HG03139 (cell line): ENCODE results near the gene KRTAP5-7.

Experiments
- ATAC-seq: cut with Tn5 transposase; IDR thresholded peaks from one replicate; pipeline ENCODE4 v1.9.1; 2021; ENCODE audit not compliant: unreplicated experiment

Gene KRTAP5-7

DNA sequence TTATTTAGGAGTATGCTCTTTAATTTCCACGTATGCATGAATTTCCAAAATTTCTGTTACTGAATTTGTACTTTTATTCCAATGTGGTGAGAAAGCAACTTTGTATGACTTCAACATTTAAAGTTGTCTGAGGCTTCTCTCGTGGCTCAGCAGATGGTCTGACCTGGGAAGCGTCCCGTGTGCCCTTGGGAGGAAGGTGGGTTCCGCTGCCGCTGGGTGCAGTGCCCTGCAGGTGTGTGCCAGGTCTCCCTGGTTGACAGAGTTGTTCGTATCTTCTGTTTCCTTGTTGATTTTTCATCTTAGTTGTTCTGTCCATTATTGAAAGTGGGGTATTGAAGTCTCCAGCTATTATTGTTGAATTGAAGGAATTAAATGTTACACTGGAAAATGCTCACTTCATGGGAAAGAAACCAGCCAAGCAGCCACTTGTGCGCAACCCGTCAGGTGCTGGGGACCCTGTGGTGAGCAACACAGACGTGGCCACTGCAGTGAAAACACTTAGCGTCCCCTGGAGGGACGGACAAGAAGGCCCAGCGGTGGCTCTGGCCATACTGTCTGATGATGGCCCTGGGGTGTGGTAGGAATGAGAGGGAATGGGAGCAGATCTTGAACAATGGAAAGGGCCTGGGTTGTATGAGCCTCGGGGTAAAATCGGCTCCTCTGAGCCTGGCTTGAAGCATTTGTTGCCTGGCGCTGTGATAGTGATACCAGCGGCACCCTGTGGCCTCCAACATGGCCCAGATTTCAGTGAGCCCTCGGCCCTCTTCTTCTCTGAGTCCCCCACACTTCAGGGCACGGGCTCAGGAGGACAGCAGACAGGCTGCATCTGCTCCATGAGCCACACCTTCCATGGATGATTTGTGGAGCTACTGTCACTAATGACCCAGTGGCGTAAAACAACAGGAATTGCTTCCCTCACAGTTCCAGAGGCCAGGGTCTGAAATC is 31.5 kb upstream of the KRTAP5-7 start:
- no peak for ATAC-seq

DNA sequence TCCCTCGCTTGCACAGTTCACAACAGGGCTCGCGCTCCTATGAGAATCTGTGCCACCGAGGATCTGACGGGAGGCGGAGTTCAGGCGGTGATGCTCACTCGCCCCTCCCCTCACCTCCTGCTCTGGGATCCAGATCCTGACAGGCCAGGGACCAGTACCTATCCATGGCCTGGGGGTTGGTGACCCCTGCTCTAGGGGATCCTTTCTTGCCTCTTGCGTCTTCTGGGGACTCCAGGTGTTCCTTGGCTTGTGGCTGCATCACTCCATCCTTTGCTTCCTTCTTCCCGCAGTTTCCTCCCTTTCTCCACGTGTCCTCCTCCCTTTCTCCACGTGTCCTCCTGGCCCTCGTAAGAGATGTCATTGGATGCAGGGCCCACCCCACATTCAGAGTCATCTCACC is 30.6 kb upstream of the KRTAP5-7 start:
- no peak for ATAC-seq

DNA sequence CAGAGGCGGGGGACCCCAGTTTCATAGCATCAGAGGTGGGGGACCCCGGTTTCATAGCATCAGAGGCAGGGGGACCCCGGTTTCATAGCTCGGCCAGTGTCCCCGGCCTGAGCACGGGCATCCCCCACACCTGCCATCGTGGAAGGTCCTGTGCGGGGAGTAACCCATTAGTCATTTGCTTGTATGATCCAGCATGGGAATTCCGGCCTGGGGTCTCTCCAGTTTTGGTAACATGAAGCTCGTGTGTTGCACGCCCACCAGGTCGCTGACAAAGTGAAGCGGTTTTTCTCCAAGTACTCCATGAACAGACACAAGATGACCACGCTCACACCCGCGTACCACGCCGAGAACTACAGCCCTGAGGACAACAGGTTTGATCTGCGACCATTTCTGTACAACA is 29.0 kb upstream of the KRTAP5-7 start:
- ATAC-seq: no peak

DNA sequence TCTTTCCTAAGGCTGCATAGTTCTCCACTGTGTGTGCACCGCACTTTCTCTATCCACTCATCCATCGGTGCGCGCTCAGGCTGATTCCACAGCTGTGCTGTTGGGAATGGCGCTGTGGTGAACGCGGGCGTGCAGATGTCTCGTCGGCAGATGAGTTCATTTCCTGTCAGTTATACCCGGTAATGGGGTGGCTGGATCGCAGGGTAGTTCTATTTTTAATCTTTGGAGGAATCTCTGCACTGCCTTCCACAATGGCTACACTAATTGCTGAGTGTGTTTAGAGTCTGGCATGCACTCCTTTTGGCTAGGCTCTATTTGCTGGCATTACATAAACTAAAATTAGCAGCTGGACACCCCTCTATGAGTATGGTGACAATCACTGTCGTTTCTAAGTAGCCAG is 27.9 kb upstream of the KRTAP5-7 start:
- ATAC-seq: no peak

DNA sequence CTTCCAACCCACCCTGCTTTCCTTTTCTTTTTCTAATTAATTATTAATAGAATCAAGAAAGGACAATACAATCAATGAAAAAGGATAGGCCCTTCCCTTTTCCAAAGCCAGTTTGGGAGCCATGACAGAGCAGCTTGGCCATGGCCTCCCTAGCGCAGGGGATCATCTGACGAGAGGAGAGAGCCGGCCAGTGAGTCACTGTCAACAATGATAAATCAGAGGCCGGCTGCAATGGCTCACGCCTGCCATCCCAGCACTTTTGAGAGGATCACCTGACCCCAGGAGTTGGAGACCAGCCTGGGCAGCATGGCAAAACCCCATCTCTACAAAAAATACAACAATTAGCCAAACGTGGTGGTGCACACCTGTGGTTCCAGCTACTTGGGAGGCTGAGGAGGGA is 27.5 kb upstream of the KRTAP5-7 start:
- ATAC-seq: no peak

DNA sequence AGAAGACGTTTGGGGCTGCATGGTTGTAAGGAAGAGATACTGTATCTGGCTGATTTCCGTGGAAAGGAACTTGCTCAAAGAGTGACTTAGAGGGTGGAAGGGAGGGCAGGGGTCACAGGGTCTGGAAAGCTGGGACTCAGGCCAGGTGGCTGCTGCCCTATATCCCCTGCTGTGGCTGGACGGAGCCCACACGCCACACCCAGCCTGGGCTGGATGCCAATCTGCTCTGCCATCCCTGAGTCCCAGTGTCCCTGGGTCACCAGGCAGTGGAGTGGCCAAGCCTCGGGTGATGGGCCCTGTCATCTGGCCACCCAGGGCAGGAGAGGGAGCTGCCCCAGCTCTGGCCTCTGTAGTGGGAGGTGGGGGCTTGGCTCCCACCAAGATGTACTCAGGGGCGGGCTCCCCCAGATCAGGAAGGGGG is 26.5 kb upstream of the KRTAP5-7 start:
- ATAC-seq: no peak

DNA sequence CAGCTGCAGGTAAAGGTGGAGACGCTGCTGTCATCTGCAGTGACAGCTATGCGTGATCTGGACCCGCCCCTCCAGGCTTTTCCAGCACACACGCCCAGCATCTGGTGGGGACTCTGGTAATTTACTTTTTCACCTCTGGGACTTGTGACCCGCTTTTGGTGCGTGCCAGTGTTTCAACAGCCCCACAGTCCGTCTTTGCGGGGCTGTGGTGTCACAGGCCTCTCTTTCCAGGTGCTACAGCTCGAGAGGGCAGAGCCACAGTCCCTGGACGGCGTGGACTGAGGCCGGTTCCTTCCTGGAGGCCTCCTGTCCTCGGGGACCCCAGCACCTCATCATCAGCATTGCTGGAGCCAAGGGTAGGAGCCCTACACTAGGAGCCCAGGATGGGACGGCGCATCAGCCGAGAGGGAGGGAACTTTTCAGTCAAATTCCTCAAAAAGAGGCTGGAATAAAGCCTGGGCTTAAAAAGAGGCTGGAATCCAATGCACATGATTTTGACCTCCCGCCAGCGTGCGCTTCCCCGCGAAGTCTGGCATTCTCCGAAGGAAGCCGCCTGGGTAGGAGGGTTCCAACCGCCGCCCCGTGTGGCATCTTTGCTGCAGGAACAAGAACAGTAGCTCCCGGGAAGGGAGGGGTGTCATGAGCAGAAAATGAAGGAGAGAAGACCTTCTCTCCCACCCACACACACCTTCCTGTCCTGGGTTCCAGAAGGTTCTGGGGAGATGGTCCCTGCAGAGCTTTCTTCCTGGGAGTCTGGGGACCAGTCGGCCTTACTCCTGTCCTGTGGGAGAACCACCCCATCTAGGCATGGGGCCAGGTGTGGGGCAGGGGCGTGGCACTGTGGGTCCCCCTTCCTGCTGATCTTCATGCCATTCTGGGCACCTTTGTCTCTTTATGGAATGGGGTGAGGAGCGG is 25.7 kb upstream of the KRTAP5-7 start:
- no peak for ATAC-seq

DNA sequence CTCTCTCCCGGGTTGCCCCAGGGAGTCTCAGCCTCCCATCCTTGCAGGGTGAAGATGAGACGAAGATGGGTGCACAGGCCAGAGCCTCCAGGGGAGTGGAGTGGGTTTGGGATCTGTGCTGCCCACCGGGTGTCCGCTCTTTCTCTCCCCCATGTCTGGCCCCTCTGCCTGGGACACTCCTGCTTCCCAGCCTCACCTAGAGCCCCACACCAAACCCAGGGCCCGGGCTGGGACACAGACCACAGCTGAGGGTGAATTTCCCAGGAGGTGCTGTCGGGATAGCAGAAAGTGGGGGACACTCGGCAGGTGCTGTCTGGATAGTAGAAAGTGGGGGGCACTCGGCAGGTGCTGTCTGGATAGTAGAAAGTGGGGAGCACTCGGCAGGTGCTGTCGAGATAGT is 25.0 kb upstream of the KRTAP5-7 start:
- ATAC-seq: no peak

DNA sequence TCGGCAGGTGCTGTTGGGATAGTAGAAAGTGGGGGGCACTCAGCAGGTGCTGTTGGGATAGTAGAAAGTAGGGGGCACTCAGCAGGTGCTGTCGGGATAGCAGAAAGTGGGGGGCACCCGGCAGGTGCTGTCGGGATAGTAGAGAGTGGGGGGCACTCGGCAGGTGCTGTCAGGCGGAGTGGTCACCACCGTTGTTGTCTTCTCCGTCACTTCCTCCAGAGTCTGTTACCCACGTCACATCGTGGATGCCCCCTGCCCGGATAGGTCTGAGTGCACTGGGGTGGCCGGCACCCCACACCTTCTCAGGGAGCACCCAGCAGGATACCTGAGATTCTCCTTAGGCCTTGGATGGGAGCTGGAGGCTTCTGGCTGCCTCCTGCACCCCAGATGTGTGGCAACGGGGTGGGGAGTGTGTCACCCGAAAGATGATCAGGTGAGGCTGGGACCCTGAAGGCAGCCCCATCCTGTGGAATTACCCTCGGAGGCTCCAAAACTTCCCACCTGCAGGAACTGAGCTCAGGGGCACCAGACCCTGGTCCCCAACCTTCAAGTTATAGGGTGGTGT is 24.1 kb upstream of the KRTAP5-7 start:
- ATAC-seq: no peak

DNA sequence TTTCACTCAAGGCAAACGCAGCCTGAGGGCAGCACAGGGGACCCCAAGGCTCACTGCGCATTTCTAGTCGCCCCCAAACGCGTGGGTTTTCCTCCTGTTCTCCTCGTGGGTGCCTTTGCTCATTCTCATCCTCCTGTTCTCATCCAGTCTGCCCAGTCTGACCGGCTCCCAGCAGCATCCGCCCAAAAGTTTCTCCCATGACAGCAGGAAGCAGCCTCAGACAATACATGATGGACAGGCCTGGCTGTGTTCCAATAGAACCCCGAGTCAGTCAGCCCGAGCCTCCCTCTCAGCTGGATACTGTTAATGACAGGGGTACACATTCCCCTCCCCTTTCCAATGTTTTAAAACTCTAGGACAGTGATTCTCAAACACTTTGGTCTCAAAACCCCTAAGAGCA is 22.5 kb upstream of the KRTAP5-7 start:
- ATAC-seq: no peak

DNA sequence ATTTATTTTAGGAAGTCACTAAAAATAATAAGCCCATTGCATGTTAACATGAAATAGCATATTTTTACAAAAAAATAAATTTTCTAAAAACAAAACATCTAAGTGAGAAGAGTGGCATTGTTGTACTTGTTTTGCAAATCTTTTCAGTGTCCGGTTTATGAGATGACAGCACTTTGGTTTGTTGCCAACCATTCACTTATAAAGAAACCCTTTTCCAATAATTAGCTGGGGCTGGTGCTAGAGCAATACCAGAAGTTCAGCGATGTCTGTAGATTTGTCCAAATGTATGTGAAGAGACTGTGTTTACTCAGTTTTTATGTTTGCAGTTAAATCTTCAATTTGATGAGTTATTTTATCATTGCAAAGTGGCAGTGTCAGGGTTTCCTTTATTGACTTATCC is 22.1 kb upstream of the KRTAP5-7 start:
- no peak for ATAC-seq

DNA sequence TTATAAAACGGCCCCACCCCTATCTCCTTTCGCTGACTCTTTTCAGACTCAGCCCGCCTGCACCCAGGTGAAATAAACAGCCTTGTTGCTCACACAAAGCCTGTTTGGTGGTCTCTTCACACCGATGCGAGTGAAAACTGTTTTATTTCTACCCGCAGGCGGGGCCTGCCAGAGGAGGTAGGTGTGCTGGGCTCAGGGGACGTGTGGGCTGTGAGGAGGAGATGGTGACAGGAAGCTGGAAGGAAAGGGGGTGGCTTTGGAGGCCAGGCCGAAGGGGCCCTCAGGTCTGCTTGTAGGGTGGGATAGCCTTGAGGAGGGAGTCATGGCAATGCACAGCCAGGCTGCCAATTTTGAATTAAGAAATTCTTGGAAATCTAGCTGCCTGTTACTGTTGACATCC is 21.3 kb upstream of the KRTAP5-7 start:
- no peak for ATAC-seq

DNA sequence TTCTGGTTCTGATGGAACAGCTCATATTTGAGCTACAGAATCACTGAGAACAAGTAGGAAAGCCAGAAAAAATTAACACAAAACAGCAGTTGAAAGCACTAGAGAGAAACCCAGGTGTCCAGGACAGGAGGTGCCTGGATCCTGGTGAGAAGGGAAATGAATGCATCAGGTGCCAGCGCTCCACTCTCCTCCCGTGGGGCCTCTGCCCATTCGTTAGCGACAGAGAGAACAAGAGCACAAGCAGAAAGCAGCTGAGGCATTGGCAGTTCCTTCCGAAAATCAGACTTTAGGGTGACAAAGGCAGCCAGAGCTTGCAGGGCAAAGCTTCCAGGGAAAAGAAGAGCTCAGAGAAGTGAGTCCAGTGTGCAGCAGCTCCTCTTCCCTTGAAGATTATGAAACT is 20.0 kb upstream of the KRTAP5-7 start:
- ATAC-seq: no peak

DNA sequence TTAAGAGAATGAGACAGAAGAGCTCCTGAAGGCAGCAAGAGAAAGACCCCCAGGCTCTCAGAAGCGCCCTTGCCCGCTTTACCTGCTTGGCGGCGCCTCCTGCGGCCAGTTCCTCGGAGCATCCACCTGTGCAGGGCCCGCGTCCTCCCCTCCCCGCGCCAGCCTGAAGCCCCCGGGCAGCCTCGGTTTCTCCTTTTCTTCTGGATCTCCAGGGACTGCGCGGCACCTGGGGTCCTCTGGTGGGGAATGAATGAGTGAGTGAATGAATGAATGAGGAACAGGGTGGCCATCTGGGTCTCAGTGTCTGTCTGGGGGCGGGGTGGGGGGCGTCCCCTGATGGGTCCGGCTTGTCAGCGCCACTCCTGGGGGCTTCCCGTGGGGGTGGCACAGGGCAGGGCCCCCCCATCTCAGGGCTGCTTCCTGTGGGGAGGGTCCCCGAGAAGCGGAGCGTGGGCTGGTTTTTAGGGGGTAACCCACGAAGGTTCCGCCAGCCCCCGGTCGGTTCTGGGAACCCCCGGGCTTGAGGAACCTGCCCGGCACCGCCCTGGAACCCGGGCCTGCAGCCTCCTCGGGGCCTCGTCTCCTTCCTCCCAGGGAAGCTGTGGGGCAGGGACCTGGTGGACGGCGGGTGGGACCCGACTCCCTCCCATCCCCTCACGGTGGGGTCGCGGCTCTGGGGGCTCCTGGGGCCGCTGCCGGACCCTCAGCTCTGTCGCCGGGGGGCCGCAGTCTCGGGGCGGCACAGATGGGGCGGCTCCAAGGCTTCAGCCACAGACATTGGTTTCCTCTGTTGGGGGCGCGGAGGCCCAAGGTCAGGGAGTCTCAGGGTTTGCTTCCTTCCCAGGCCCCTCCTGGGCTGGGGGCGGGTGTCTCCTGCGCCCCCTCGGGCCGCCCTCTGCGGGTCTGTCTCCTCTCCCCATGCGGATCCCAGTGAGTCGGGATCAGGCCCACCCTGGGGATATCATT is 8.3 kb upstream of the KRTAP5-7 start:
- no peak for ATAC-seq

DNA sequence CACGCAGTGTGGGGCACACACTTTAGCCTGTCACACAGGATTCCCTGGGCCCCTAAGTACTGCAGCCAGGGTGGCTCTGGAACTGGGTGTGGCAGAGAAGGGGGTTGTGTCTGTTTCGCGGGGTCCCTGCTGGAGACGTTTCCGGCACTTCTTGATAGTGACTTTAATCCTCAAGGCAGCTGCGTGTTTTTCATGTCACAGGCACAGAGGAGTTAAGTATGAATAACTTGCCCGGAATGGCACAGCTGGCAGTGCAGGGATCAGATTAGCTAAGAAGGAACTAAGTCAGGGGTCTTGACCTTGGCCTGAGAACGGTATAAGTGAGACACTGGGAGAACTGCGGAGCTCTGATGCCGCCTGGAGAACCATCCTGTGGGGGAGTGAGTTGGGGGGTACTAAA is 7.5 kb upstream of the KRTAP5-7 start:
- no peak for ATAC-seq

DNA sequence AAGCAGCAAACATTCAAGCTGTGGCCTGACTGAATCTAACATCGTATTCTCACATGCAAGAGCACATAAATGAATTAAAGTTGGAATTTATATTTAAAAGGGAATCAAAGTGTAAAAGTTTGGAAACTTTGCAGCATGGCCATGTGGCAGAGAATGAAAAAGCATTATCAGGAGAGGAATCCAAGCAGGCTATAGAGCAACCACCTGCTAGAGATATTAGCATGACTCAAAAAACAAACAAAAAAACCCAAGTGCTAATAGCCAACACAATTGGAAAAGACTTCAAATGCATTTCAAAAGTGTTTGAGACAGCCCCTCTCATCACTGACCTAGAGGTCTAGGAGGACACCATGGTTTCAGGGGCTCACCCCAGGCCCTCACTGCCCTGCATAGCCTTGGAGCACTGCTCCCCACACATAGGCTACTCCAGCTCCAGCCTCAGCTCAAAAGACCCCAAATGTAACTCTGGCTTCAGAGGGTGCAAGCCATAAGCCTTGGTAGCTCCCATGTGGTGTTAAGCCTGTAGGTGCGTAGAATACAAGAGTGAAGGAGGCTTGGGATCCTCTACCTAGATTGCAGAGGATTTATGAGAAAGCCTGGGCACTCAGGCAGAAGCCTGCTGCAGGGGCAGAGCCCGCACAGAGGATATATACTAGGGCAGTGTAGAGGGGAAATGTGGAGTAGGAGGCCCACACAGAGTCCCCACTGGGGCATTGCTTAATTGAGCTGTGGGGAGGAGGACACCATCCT is 1.7 kb upstream of the KRTAP5-7 start:
- no peak for ATAC-seq

DNA sequence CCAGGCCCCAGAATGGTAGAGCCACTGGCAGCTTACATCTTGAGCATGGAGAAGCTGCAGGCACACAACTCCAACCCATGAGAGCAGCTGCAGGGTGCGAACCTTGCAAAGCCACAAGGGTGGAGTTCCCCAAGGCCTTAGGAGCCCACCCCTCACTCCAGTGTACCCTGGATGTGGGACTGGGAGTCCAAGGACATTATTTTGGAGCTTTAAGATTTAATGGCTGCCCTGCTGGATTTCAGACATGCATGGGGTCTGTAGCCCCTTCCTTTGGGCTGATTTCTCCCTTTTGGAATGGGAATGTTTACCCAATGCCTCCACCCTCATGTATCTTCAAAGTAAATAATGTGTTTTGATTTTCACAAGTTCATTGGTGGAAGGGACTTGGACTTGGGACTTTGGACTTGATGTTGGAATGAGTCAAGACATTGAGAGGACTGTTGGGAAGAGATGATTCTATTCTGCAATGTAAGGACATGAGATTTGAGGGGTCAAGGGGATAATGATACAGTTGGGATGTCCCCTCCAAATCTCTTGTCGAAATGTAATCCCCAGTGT is 1.1 kb upstream of the KRTAP5-7 start:
- no peak for ATAC-seq

DNA sequence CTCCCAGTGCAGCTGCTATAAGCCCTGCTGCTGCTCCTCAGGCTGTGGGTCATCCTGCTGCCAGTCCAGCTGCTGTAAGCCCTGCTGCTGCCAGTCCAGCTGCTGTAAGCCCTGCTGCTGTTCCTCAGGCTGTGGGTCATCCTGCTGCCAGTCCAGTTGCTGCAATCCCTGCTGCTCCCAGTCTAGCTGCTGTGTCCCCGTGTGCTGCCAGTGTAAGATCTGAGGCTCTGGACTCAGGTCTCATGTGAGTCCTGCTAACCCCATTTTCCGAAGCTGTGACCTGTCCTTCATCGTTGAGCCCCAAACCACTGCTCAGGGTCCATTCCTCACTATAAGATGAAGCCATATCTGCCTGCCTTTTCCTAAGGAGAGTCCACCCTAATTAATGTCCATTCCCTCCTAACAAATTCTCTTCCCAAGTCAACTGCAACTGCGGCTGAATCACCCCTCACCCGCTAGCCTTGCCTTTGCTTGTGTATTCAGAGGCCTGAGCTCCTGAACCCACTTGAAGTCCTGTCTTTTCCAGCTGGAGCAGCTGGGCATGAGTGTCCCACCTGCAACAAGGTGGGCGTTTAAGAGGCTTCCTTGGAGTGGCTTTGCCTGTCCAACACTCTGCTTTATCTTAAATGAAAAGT is 626 bp downstream of the KRTAP5-7 start:
- no peak for ATAC-seq

DNA sequence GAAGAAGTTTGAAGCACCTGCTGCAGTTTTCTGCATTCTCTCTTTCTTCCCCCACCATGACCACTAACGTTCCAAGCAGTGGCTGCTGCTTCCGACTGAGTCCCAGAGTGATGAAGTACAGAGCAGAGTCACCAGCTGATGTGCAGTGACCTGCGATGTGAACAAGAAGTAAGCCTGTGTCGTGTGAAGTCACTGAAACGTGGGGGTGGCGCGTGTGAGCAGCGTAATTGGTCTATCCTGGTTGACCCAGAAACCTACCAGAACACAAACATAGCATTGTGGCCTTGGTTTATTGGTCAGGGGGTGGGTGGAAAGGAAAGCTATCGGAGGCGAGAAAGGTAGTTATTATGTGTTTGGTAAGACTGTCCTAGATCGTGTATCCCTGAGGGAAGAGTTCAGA is 3.5 kb downstream of the KRTAP5-7 start:
- no peak for ATAC-seq
